Body of pancreas (tissue), 4 donors: ENCODE data around the gene IREB2.

Experiments
- POLR2A ChIP-seq, 3 donors: fragments of 450-650 bp; IDR thresholded peaks; one replicate each; pipeline ENCODE4 v1.6.1; 2016; ENCODE audit warnings: antibody characterized with exemption in 3 of 3, mild to moderate bottlenecking in 2 of 3
- TF ChIP-seq, protein P1 (sequence below), 7 experiments: fragments of 450-650 bp in 4 of 7; fragments of 200-600 bp in 3 of 7; sonication (generic) in 3 of 7; IDR thresholded peaks; one replicate each; pipeline ENCODE4 v1.5.1; 2016 to 2019; ENCODE audit warnings: antibody characterized with exemption in 7 of 7

DNA sequence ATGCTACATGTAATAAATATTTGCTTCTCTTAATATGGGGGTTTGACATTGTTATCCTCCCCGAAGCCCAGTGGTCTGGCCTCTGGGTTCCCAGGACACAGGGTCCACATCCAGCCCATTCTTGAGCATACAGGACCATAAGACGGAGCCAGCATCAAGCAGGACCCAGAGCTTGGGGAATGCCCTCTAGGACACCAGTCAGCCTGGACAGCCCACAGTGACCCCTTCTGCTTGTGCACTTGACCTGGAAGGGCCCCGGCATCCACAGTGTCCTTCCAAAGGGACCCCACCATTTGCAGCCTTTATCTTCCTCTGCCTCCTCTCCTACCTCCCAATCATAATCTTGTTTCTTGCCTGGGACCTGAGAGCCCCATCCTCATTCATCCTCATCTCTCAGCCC, 46.2 kb upstream of the IREB2 start:
- TF ChIP-seq, protein P1, sequence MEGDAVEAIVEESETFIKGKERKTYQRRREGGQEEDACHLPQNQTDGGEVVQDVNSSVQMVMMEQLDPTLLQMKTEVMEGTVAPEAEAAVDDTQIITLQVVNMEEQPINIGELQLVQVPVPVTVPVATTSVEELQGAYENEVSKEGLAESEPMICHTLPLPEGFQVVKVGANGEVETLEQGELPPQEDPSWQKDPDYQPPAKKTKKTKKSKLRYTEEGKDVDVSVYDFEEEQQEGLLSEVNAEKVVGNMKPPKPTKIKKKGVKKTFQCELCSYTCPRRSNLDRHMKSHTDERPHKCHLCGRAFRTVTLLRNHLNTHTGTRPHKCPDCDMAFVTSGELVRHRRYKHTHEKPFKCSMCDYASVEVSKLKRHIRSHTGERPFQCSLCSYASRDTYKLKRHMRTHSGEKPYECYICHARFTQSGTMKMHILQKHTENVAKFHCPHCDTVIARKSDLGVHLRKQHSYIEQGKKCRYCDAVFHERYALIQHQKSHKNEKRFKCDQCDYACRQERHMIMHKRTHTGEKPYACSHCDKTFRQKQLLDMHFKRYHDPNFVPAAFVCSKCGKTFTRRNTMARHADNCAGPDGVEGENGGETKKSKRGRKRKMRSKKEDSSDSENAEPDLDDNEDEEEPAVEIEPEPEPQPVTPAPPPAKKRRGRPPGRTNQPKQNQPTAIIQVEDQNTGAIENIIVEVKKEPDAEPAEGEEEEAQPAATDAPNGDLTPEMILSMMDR (IDR thresholded peaks at IDR 0.05): no peak
- TF ChIP-seq POLR2A (IDR thresholded peaks at IDR 0.05): no peak
